Motor neuron (in vitro differentiated cells): Measurements from ENCODE around the gene DHX16. TPM values are rescaled to one million over a fixed set of nuclear protein-coding genes. Genes with fewer than 3 reads are reported as not detected.
A peak's percentile ranks its signal among the peaks of the same experiment; 100 is the strongest.

Experiments used
- ATAC-seq, 8 experiments: fragments of 200-7000 bp; cut with Tn5 transposase; replicated peaks in 6 of 8; 2 replicates each; pipeline ENCODE4 v1.8.0; 2021; ENCODE audit warnings: mild to moderate bottlenecking in 8 of 8, moderate library complexity in 8 of 8
- H3K27ac ChIP-seq, 2 donors: fragments of 250-450 bp; sonication (Bioruptor Pico); 2 replicates each; pipeline ENCODE4 v1.9.0; 2021; ENCODE audit warnings: antibody characterized with exemption in 2 of 2, mild to moderate bottlenecking in 2 of 2, moderate library complexity in 1 of 2
- H3K4me1 ChIP-seq, 2 donors: fragments of 250-450 bp; sonication (Bioruptor Pico); replicated peaks in 1 of 2; 2 replicates each; pipeline ENCODE4 v1.6.1; 2021; ENCODE audit warnings: antibody characterized with exemption in 2 of 2, mild to moderate bottlenecking in 2 of 2, moderate library complexity in 1 of 2
- H3K4me3 ChIP-seq, 5 donors: fragments of 250-450 bp; sonication (Bioruptor Pico); 2 replicates each; pipeline ENCODE4 v1.9.0; 2021; ENCODE audit warnings: antibody characterized with exemption in 5 of 5, mild to moderate bottlenecking in 5 of 5, moderate library complexity in 4 of 5
- WGBS, 10 experiments: fragments of 450-650 bp; shearing (Covaris generic); methylation state at CpG; one replicate each; pipeline ENCODE4 v1.0.0; 2022; 5-methylcytosine and 5-hydroxymethylcytosine counted together
- in situ Hi-C, 9 experiments: fragments of 400-800 bp; cut with MboI; loops; one replicate each; pipeline ENCODE4 v1.15.0; 2021; ENCODE audit warnings: low sequenced_read_pairs in 9 of 9, low pct_unique_long_range_greater_than_20kb in 2 of 9; ENCODE audit not compliant: unreplicated experiment in 9 of 9
- total RNA-seq, 8 experiments: library from RNA; unstranded; fragments of 300-600 nt; gene quantifications; 2 replicates each; pipeline versions ENCODE4 v1.2.3 to v1.2.4, GENCODE V29; 2022

DHX16 gene
- total RNA-seq, 8 experiments from 2014 or later, result 12.1 to 43.3 (median 25.9) TPM

GRCh38 chr6:30626484-30627366 lies 46.1 kb downstream of the DHX16 start, which contains the start of gene ATAT1:
Gene ATAT1, plus strand, starts transcription at chr6:30626874.
- Histone ChIP-seq H3K4me1 (peaks cover 10 to 11% of the 10 kb centered on the region in 2 donors), H3K4me3 (peak within 1 kb of the TSS; percentile 57 to 74 (median 66)), H3K27ac (peak within 1 kb of the TSS; percentile 95)
- in situ Hi-C loops, result no loop called here
- WGBS, 10 experiments, result 0 to 10% (median 0%) methylated on average over 1 to 10 of the region's 36 CpGs; no CpG with 5 or more reads in 7 of the 10 experiments
- peak; percentile 95 to 99 (median 98) for ATAC-seq

- WGBS, 10 experiments, result 90 to 100% (median 100%) methylated on average over 1 to 7 of the region's 8 CpGs; no CpG with 5 or more reads in 3 of the 10 experiments
- Histone ChIP-seq H3K4me3 (no peak overlapping the region), H3K4me1 (peaks cover 10 to 11% of the 10 kb centered on the region in 2 donors), H3K27ac (no peak overlapping the region)
- in situ Hi-C loops, result no loop called here
- ATAC-seq, result no peak
Observed at GRCh38 chr6:30625511-30625910, 47.3 kb downstream of the DHX16 start.

- in situ Hi-C loops, result no loop called here
- no peak overlapping the region for H3K27ac ChIP-seq
- no peak for ATAC-seq
- 90 to 100% (median 100%) methylated on average over 1 to 10 of the region's 11 CpGs; no CpG with 5 or more reads in 1 of the 10 experiments for WGBS, 10 experiments
- H3K4me3 ChIP-seq, result no peak overlapping the region
- peaks cover 0 to 8% of the 10 kb centered on the region in 2 donors for H3K4me1 ChIP-seq
Observed at GRCh38 chr6:30619561-30619960, 53.2 kb downstream of the DHX16 start.

GRCh38 chr6:30618270-30618797 lies 54.5 kb downstream of the DHX16 start:
- H3K27ac ChIP-seq, result peak overlapping the region; percentile 99
- WGBS, 10 experiments, result 0 to 20% (median 9%) methylated on average over 1 to 7 of the region's 8 CpGs
- in situ Hi-C loops, result no loop called here
- peaks cover 10 to 20% of the 10 kb centered on the region in 2 donors for H3K4me1 ChIP-seq
- peak in 3 of 8 experiments; percentile 2 to 9 (median 8) for ATAC-seq
- peak overlapping the region; percentile 57 to 99 (median 66) for H3K4me3 ChIP-seq

DNA sequence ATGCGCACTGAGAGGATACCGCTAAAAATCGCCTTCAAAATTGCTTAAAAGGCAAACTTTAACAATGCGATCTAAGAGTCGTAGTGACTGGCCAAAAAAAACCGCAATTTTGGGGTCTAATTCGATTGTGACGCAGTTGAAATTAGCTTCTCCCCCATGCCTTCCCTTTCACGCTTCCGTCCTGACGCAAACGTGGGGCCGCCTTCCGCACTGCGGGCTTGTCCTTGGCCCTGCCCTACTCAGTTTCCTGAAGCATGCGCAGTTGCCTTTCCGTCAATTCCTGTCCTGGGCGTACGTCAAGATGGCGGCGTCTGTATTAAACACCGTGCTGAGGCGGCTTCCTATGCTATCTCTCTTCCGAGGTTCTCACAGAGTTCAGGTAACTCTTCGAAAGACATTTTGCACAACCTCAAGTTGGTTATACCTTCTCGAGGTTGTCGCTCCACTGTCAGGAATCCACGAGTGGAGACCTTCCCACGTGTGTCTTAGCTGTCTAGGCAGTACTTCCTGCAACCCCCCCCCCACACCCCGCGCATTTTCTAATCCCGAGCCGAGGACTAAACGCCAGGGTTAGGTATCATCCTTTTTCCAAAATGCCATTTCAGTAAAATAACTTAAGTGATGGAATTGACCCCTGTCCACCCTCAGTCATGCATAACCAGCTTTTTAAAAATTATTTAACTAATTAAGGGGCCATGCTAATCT lies 55.1 kb downstream of the DHX16 start, which contains the start of gene MRPS18B:
TSS of gene MRPS18B (plus strand) at position 276 of the 705 bp plus-strand sequence. CDS start at position 302, 26 bp downstream.
- 0 to 10% (median 2%) methylated on average over 2 to 17 of the region's 34 CpGs for WGBS, 10 experiments
- Histone ChIP-seq H3K27ac (peak within 1 kb of the TSS; percentile 99), H3K4me3 (peak within 1 kb of the TSS; percentile 73 to 99 (median 86)), H3K4me1 (peaks cover 10 to 23% of the 10 kb centered on the region in 2 donors)
- in situ Hi-C loops, result no loop called here
- peak; percentile 69 to 89 (median 84) for ATAC-seq

- in situ Hi-C loops, result no loop called here
- peak within 1 kb of the TSS; percentile 73 to 99 (median 86) for H3K4me3 ChIP-seq
- peak; percentile 65 to 90 (median 86) for ATAC-seq
- H3K4me1 ChIP-seq, result peaks cover 10 to 23% of the 10 kb centered on the region in 2 donors
- WGBS, 10 experiments, result 0 to 14% (median 1%) methylated on average over 1 to 31 of the region's 40 CpGs; no CpG with 5 or more reads in 1 of the 10 experiments
- peak within 1 kb of the TSS; percentile 99 for H3K27ac ChIP-seq
Observed at GRCh38 chr6:30616811-30617564, 55.8 kb downstream of the DHX16 start, which contains the start of gene PPP1R10. Gene PPP1R10, minus strand, starts transcription at chr6:30617243. Its CDS starts 7,299 bp downstream, at chr6:30609944.

DNA sequence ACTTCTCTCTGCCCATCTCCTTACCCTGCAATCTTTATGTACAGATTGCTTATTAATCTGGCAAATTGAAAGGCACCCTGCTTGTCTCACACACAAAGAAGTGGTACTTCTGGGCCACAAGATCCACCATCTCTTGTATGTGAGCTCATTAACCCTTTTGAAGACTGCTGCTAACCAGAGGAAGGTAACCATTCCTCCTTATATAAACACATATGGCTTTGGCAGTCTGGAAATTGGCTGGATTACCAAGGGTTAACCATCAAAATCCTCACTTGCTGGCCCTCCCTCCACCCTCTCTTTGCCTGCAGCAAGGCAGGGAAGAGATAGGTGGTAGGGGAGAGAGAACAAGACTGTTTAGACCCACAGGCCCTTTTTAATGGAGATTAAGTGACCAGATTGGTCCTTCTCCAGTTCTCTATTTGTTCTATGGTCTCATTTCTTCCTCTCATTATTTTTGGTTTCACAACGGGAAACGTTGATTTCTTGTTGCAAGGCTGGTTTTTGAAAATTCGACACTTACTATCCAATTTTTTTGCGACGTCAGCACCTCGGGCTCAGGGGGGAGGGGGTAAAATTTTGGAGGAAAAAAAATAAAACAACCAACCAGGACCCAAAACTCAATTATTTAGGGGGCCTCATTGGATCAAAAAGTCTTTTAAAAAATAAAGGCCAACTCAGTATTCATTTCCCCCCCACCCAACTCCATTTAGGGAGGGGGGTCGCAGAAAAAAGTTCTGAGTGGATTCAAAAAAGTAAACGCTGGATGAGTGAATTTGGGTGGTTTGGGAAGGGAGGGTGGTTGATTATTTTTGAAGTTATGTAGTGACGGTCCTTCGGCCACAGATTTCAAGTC lies 56.6 kb downstream of the DHX16 start:
- 0 to 20% (median 0%) methylated on average over 2 to 10 of the region's 10 CpGs; no CpG with 5 or more reads in 1 of the 10 experiments for WGBS, 10 experiments
- Histone ChIP-seq H3K4me3 (peak overlapping the region; percentile 73 to 99 (median 86)), H3K4me1 (peaks cover 10 to 23% of the 10 kb centered on the region in 2 donors), H3K27ac (peak overlapping the region; percentile 96 to 99)
- ATAC-seq, result no peak
- in situ Hi-C loops, result no loop called here

DNA sequence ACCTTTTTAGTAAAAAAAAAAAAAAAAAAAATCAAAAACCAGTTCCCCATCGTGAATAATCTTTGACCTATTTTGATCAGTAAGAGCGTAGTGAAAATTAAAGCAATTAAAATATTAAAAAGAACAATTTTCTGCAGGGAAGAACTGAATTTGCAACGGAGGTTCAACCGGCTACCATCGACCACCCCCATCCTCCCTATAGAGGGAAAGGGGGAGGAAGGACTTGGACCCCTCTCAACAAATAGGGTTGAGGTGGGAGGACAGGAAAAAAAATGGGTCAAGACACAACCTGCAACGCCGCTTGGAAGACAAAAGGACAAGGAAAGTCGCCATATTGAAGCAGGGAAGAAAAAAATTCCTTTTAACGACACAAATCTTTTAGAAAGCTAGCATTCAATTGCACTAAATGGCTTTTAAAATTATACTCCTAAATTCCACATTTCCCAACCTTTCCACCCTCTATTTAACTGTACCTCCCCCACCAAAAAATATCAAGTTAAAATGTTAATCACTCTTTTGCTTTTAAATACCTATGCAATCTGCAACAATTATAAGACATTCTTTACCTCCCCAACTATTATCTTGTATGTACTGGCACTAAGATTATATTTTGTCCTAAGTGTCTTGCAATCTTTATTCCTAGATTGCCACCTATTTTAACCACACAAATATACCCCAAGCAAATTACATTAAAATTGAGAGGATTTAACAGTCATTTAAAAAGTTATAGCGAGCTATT lies 57.4 kb downstream of the DHX16 start:
- in situ Hi-C loops, result no loop called here
- peak overlapping the region; percentile 96 to 99 for H3K27ac ChIP-seq
- ATAC-seq, result peak in 4 of 8 experiments; percentile 0 to 7 (median 2)
- 0 to 3% (median 0%) methylated on average over 2 to 10 of the region's 10 CpGs for WGBS, 10 experiments
- H3K4me3 ChIP-seq, result peak overlapping the region; percentile 73 to 99 (median 86)
- peaks cover 10 to 23% of the 10 kb centered on the region in 2 donors for H3K4me1 ChIP-seq

GRCh38 chr6:30614843-30615218 lies 58.0 kb downstream of the DHX16 start:
- peaks cover 10 to 23% of the 10 kb centered on the region in 2 donors for H3K4me1 ChIP-seq
- 0 to 4% (median 0%) methylated on average over 1 to 6 of the region's 6 CpGs; no CpG with 5 or more reads in 1 of the 10 experiments for WGBS, 10 experiments
- peak overlapping the region; percentile 96 to 99 for H3K27ac ChIP-seq
- in situ Hi-C loops, result no loop called here
- peak; percentile 27 to 63 (median 58) for ATAC-seq
- H3K4me3 ChIP-seq, result peak overlapping the region; percentile 73 to 99 (median 86)

GRCh38 chr6:30614044-30614842 lies 58.6 kb downstream of the DHX16 start:
- Histone ChIP-seq H3K4me3 (peak overlapping the region; percentile 73 to 99 (median 86)), H3K27ac (peak overlapping the region; percentile 67 to 96), H3K4me1 (peaks cover 10 to 23% of the 10 kb centered on the region in 2 donors)
- in situ Hi-C loops, result no loop called here
- WGBS, 10 experiments, result 9 to 100% (median 63%) methylated on average over 1 to 8 of the region's 8 CpGs
- ATAC-seq, result no peak
